ENCODE data around the gene SERPING1. TPM values are rescaled to one million over a fixed set of nuclear protein-coding genes. Genes with fewer than 3 reads are reported as not detected.

SERPING1 gene
- total RNA-seq, 2 experiments from 2014 or later, result not detected

DNA sequence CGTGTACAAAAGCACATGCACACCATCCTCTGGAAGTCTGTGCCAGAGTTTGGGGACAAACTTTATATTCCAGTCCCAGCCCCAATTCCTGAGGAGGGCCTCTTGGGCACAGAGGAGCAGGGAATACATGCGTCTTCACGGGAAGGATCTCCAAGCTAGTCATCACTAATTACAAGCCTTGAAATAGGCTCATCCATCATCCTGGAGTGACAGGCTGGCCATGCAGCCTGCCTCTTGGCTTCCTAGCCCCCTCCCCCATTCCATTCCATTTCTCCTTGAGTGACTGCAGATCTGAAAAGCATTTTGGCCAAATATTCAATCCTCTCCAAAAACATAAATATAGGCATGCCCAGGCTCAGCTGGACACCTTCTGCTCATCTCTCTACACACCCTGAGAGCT, 24.8 kb downstream of the SERPING1 start:
- DNase-seq, result no peak
- Mint-ChIP-seq H3K4me3 (no peak overlapping the region), H3K27ac (no peak overlapping the region), H3K36me3 (ENCODE audit: low read depth) (no peaks in the 10 kb centered on the region), H3K27me3 (ENCODE audit: low read depth) (no peaks in the 10 kb centered on the region), H3K4me1 (ENCODE audit: low read depth) (no peaks in the 10 kb centered on the region), H3K9me3 (ENCODE audit: insufficient read depth) (peaks cover 9% of the 10 kb centered on the region)
- ChIA-PET CTCF (interaction anchor here (1.1 to 1.2 kb wide), 2 partner anchors 17 to 54 kb away, joined by 3 to 4 read pairs; partner anchors contain the start of gene UBE2L6), POLR2A (no interaction called here)
- ATAC-seq, result no peak

DNA sequence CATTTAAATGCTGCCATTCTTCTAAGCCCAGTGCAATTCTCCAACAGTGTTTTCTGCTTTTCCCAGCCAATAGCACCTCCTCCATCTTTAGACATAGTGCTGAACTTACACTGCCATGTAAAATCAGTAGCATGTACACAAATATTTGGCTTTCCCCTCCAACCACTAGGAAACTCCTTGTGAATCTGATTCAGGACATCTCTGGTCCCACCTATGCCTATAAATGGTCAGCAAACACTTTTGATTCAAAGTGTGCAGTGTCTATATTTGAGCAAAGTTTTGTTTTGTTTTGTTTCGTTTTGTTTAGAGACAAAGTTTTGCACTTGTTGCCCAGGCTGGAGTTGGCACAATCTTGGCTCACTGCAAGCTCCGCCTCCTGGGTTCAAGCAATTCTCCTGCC, 27.4 kb downstream of the SERPING1 start:
- H3K4me1 Mint-ChIP-seq (ENCODE audit: low read depth), result no peaks in the 10 kb centered on the region
- CTCF ChIA-PET, result interaction anchor here (1.3 kb wide), 1 partner anchor 167 kb away, joined by 3 read pairs; no protein-coding TSS in a partner anchor
- no peak overlapping the region for H3K4me3 Mint-ChIP-seq
- H3K9me3 Mint-ChIP-seq (ENCODE audit: insufficient read depth), result peaks cover 7% of the 10 kb centered on the region
- H3K27ac Mint-ChIP-seq, result no peak overlapping the region
- H3K36me3 Mint-ChIP-seq (ENCODE audit: low read depth), result no peaks in the 10 kb centered on the region
- ATAC-seq, result no peak
- POLR2A ChIA-PET, result no interaction called here
- no peak for DNase-seq
- H3K27me3 Mint-ChIP-seq (ENCODE audit: low read depth), result peaks cover 6% of the 10 kb centered on the region

DNA sequence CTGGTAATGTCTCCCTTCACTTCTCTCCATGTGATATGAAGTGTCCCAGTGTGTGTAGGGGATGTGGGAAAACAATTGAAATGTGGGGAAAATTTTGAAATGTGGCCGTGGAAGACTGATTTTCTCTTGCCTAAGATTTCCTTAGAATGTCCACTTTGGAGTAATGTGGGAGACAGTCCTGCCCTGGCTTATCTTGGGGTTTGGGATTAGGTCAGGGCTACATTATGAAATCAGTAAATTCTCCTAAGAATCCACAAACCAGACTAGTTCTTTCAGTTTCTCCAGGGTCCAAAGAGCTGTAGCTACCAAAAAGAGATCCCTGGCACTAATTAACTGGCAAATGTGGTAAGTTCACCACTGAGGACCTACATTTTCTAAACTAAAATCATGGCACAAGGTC, 29.4 kb downstream of the SERPING1 start:
- Mint-ChIP-seq H3K4me1 (ENCODE audit: low read depth) (no peaks in the 10 kb centered on the region), H3K27ac (no peak overlapping the region), H3K36me3 (ENCODE audit: low read depth) (no peaks in the 10 kb centered on the region), H3K4me3 (no peak overlapping the region), H3K27me3 (ENCODE audit: low read depth) (peaks cover 15% of the 10 kb centered on the region), H3K9me3 (ENCODE audit: insufficient read depth) (no peaks in the 10 kb centered on the region)
- ChIA-PET POLR2A (no interaction called here), CTCF (interaction anchor here (0.6 to 1.8 kb wide), 4 partner anchors 14 to 59 kb away, joined by 3 to 8 read pairs (median 4); partner anchors contain the start of gene UBE2L6)
- DNase-seq, result no peak
- no peak for ATAC-seq

DNA sequence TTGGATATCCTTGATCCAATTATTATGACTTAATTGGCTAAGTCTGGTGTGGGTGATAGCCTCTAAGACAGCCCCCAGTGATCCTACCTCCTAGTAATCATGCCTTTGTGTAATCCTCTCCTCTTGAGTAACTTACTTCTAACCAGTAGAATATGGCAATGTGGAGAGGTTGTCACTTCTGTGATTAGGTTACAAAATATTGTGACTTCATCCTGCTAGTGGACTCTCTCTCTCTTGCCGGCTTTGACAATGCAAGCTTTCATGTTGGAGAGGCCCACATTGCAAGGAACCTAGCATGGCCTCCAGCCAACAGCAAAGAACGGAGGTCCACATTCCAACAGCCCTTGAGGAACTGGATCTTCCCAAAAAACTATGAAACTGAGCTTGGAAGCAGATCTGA, 32.7 kb downstream of the SERPING1 start:
- Mint-ChIP-seq H3K4me3 (no peak overlapping the region), H3K36me3 (ENCODE audit: low read depth) (no peaks in the 10 kb centered on the region), H3K27me3 (ENCODE audit: low read depth) (peaks cover 30% of the 10 kb centered on the region), H3K27ac (no peak overlapping the region), H3K4me1 (ENCODE audit: low read depth) (no peaks in the 10 kb centered on the region), H3K9me3 (ENCODE audit: insufficient read depth) (no peaks in the 10 kb centered on the region)
- ATAC-seq, result no peak
- no peak for DNase-seq
- CTCF ChIA-PET, result interaction anchor here (0.9 to 1.6 kb wide), 3 partner anchors 9 to 14 kb away, joined by 3 to 10 read pairs (median 3); no protein-coding TSS in a partner anchor
- POLR2A ChIA-PET, result interaction anchor here (0.9 kb wide), 1 partner anchor 80 kb away, joined by 3 read pairs; no protein-coding TSS in a partner anchor

DNA sequence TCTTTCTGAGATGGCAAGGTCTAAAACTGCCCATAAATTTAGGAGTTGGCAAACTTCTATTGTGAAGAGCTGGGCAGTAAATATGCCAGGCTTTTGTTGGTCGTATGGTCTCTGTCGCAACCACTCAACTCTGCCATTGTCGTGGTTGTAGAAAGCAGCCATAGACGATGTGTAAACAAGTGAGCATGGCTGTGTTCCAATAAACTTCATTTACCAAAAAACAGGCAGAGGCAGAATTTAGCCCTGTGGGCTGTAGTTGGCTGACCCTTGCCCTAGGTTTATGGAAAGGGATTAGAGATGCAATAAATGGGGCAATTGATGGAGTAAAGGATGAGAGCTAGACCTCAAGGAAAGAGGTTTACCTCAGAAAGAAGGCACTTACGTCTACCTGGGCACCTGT, 34.6 kb downstream of the SERPING1 start:
- POLR2A ChIA-PET, result no interaction called here
- H3K4me1 Mint-ChIP-seq (ENCODE audit: low read depth), result no peaks in the 10 kb centered on the region
- DNase-seq, result no peak
- H3K4me3 Mint-ChIP-seq, result no peak overlapping the region
- H3K36me3 Mint-ChIP-seq (ENCODE audit: low read depth), result no peaks in the 10 kb centered on the region
- H3K27ac Mint-ChIP-seq, result no peak overlapping the region
- CTCF ChIA-PET, result interaction anchor here (1.0 to 1.7 kb wide), 4 partner anchors 8 to 175 kb away, joined by 3 to 8 read pairs (median 3); no protein-coding TSS in a partner anchor
- no peak for ATAC-seq
- peaks cover 34% of the 10 kb centered on the region for H3K27me3 Mint-ChIP-seq (ENCODE audit: low read depth)
- no peaks in the 10 kb centered on the region for H3K9me3 Mint-ChIP-seq (ENCODE audit: insufficient read depth)

DNA sequence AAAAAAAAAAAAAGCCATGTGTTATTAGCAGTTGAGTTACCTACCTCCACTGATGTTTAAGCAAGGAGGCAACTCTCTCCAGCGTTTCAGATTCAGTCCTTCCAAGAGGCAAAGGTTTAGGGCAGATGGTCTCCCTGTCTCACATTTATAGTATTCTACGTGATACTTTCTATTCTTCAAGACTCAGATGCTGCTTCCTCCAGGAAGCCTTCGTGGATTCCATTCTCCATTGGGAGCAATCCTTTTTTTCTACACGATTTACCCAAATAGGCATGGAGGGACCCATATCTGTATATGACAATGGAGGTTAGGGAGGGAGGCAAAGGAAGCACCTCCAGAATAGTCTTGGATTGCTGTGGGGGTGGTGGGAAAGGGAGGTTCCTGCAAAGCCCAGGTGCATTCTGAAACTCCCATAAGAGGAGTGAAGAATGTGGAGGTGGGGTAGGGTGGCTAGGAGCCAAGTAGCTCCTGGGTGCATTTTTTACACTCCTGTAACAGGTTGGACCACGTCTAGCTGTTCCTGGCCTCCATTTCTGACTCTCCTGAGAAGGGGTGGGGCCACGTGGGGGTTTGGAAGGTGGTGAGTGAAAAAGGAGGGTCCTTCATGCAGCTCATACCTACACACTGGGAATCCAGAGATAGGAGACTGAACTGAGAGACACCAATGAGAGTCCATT, 36.0 kb downstream of the SERPING1 start:
- ChIA-PET CTCF (interaction anchor here (0.9 to 16.2 kb wide), 3 partner anchors 9 to 62 kb away, joined by 4 to 421 read pairs (median 6); partner anchors contain the start of gene UBE2L6), POLR2A (no interaction called here)
- Mint-ChIP-seq H3K27me3 (ENCODE audit: low read depth) (peaks cover 37% of the 10 kb centered on the region), H3K27ac (no peak overlapping the region), H3K9me3 (ENCODE audit: insufficient read depth) (no peaks in the 10 kb centered on the region), H3K4me1 (ENCODE audit: low read depth) (peaks cover 4% of the 10 kb centered on the region), H3K36me3 (ENCODE audit: low read depth) (no peaks in the 10 kb centered on the region), H3K4me3 (no peak overlapping the region)
- ATAC-seq (no peak), DNase-seq (no peak)

DNA sequence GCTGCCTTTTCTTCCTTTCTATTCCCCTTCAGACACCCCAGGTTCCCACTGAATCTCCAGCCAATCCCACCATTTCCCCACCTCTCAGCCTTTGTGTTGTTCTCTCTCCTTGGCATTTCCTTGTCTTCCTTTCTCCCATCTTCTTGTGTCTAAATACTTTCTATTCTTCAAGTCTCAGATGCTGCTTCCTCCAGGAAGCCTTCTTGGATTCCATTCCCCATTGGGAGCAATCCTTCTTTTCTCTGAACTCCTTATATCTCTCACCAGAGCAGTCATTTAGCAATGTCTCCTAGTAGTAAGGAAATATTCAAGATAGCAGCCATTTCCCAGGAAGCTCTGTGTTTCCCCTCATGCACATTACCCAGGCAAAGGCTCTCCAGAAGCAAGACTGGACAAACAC, 36.8 kb downstream of the SERPING1 start:
- no peaks in the 10 kb centered on the region for H3K36me3 Mint-ChIP-seq (ENCODE audit: low read depth)
- peaks cover 12% of the 10 kb centered on the region for H3K4me1 Mint-ChIP-seq (ENCODE audit: low read depth)
- no peak for DNase-seq
- ChIA-PET POLR2A (no interaction called here), CTCF (interaction anchor here (0.9 to 16.2 kb wide), 3 partner anchors 8 to 63 kb away, joined by 4 to 421 read pairs (median 6); partner anchors contain the start of gene UBE2L6)
- H3K27me3 Mint-ChIP-seq (ENCODE audit: low read depth), result peaks cover 33% of the 10 kb centered on the region
- H3K27ac Mint-ChIP-seq, result no peak overlapping the region
- H3K9me3 Mint-ChIP-seq (ENCODE audit: insufficient read depth), result no peaks in the 10 kb centered on the region
- no peak for ATAC-seq
- H3K4me3 Mint-ChIP-seq, result no peak overlapping the region

DNA sequence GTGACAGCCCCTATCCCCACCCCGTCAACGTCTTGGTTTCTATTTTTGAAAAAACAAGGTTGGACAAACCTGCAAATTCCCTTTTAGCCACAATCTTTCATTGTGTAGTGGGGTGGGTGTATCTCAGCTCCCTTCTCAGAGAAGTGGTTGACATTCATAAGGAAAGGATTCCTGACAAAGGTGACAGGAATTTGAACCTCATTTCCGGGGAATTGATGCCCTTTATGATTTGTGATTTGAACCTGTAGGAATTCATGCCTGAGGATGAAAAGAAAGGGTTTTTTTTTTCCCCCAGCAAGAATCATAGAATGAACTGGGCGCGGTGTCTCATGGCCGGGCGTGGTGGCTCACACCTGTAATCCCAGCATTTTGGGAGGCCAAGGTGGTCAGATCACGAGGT, 37.8 kb downstream of the SERPING1 start:
- CTCF ChIA-PET, result interaction anchor here (0.9 to 16.2 kb wide), 3 partner anchors 9 to 154 kb away, joined by 5 to 421 read pairs (median 6); partner anchors contain the start of gene UBE2L6
- Mint-ChIP-seq H3K9me3 (ENCODE audit: insufficient read depth) (no peaks in the 10 kb centered on the region), H3K4me3 (no peak overlapping the region), H3K27me3 (ENCODE audit: low read depth) (peaks cover 30% of the 10 kb centered on the region), H3K4me1 (ENCODE audit: low read depth) (peaks cover 19% of the 10 kb centered on the region), H3K27ac (no peak overlapping the region), H3K36me3 (ENCODE audit: low read depth) (no peaks in the 10 kb centered on the region)
- POLR2A ChIA-PET, result no interaction called here
- DNase-seq (no peak), ATAC-seq (no peak)

DNA sequence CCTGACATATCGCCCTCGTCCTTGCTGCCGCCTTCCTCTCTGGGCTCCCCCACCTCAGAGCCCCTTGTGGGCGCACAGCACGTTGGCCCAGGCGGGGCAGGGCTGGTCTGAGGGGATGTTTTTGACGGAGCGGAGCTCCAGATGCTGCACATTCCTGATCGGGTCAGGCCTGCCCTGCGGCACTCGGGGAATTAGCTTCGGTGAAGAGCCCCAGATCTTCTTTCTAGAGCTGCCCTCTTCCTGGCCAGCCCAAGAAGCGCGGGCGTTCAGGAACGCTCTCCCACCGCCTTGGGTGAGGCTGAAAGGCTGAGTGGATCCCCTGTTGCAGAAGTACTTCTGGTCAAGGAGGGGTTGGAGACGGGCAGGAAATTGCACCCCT, 40.1 kb downstream of the SERPING1 start:
- H3K27me3 Mint-ChIP-seq (ENCODE audit: low read depth), result peaks cover 21% of the 10 kb centered on the region
- CTCF ChIA-PET, result interaction anchor here (16.2 kb wide), 1 partner anchor 66 kb away, joined by 421 read pairs; the partner anchor contains the start of gene UBE2L6
- peak overlapping the region; percentile 77 for H3K27ac Mint-ChIP-seq
- H3K4me3 Mint-ChIP-seq, result peak overlapping the region; percentile 77
- POLR2A ChIA-PET, result interaction anchor here (5.0 kb wide), 1 partner anchor 70 kb away, joined by 34 read pairs; the partner anchor contains the start of gene UBE2L6
- no peaks in the 10 kb centered on the region for H3K9me3 Mint-ChIP-seq (ENCODE audit: insufficient read depth)
- ATAC-seq (no peak), DNase-seq (no peak)
- no peaks in the 10 kb centered on the region for H3K36me3 Mint-ChIP-seq (ENCODE audit: low read depth)
- H3K4me1 Mint-ChIP-seq (ENCODE audit: low read depth), result peaks cover 27% of the 10 kb centered on the region

DNA sequence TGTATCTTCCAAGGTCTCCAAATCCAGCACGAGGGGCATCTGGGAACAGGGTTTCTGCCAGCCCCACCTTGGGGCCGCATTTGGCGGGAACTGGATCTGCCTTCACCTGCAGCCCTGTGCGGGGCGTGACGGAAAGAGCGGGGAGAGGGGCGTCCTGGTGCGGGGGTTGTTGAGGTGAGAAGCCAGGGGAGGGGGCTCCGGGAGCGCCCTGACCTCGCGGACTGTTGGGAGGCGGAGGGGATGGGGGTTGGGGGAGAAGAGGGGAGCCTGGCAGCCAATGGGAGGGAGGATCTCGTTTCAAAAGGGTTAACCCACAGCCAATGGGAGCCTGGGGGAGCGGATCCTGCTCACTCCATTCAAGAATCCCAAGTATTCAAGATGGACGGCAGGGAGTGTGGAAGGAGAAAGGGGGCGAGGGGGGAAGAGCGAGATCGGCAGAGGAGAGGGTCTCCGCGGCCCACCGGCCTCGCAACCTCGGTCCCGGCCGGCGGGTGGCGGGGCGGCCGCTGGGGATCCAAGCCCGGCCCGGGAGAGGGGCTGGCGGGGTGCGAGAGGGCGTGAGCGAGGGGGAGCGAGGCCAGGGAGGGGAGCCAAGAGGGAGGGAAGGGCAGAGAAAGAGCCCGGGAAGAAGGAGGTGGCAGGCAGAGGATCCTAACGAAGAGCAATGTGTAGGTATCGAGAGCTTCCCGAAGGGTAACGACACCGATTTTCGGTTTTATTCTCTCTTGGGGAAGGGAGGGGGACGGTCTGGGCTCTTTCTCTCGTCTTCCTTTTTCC, 40.7 kb downstream of the SERPING1 start:
- ChIA-PET CTCF (interaction anchor here (1.2 to 16.2 kb wide), 7 partner anchors 8 to 180 kb away, joined by 3 to 421 read pairs (median 6); partner anchors contain the start of genes RTN4RL2, TIMM10 and UBE2L6), POLR2A (interaction anchor here (5.0 kb wide), 1 partner anchor 70 kb away, joined by 34 read pairs; the partner anchor contains the start of gene UBE2L6)
- Mint-ChIP-seq H3K9me3 (ENCODE audit: insufficient read depth) (no peaks in the 10 kb centered on the region), H3K4me3 (peak overlapping the region; percentile 77), H3K27me3 (ENCODE audit: low read depth) (peaks cover 24% of the 10 kb centered on the region), H3K36me3 (ENCODE audit: low read depth) (no peaks in the 10 kb centered on the region), H3K27ac (peak overlapping the region; percentile 77), H3K4me1 (ENCODE audit: low read depth) (peaks cover 27% of the 10 kb centered on the region)
- DNase-seq, result no peak
- peak; percentile 49 for ATAC-seq

DNA sequence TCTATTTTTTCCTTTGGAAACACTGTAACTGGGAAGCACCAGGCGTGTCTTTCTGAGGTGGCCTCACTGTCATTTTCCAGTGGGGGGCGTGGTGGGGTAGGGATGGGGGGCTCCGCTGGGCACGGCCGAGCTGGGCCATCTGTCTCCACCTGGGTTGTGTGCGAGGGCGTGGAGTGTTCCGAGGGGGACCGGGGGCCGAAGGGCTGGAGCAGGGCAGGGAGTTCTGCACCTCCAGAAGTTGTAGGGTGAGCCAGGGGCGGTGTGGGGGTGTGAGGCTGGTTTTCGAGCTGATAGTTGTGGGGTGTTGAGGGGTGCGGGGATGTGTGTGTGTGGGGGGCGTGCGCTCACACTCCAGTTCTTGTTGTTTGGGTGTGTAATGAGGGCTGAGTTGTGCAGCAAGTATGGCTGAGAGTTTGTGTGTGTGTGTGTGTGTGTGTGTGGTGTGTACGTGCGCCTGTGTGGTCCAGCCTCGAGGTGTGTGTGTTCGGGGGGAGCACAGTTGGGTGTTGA, 41.4 kb downstream of the SERPING1 start:
- peaks cover 28% of the 10 kb centered on the region for H3K27me3 Mint-ChIP-seq (ENCODE audit: low read depth)
- peaks cover 27% of the 10 kb centered on the region for H3K4me1 Mint-ChIP-seq (ENCODE audit: low read depth)
- H3K4me3 Mint-ChIP-seq, result peak overlapping the region; percentile 77
- H3K36me3 Mint-ChIP-seq (ENCODE audit: low read depth), result no peaks in the 10 kb centered on the region
- ChIA-PET CTCF (interaction anchor here (1.0 to 16.2 kb wide), 9 partner anchors 8 to 181 kb away, joined by 3 to 421 read pairs (median 4); partner anchors contain the start of genes RTN4RL2, TIMM10 and UBE2L6), POLR2A (interaction anchor here (1.3 to 5.0 kb wide), 3 partner anchors 10 to 162 kb away, joined by 3 to 34 read pairs (median 5); partner anchors contain the start of gene UBE2L6)
- ATAC-seq (peak; percentile 31), DNase-seq (no peak)
- H3K27ac Mint-ChIP-seq, result peak overlapping the region; percentile 77
- no peaks in the 10 kb centered on the region for H3K9me3 Mint-ChIP-seq (ENCODE audit: insufficient read depth)

Measured in activated CD8-positive, alpha-beta T cell treated with anti-CD3 and anti-CD28 coated beads, Interleukin-2, amount 10 ng/mL, durations not matched to agents 7 days and 5 days (primary cell).